Gastrocnemius medialis (tissue), 4 donors: ENCODE data around the gene ITPA. TPM values are rescaled to one million over a fixed set of nuclear protein-coding genes. Genes with fewer than 3 reads are reported as not detected.

Source experiments
- ATAC-seq, 2 donors: fragments of 150-250 bp; one replicate each; pipeline ENCODE4 v1.9.1; 2016
- DNase-seq, 2 donors: peaks; one replicate each; pipeline ENCODE4 v3.0.0-alpha.2; 2019
- H3K27ac ChIP-seq, 4 donors: fragments of 200-600 bp; sonication (generic); 1 replicate in 1 of 4; 2 replicates in 3 of 4; pipeline ENCODE4 v1.5.1; 2016 to 2018; ENCODE audit warnings: mild to moderate bottlenecking in 2 of 4, moderate library complexity in 1 of 4
- H3K27me3 ChIP-seq, 3 donors: fragments of 200-600 bp; sonication (generic) in 2 of 3; 1 replicate in 1 of 3; 2 replicates in 2 of 3; pipeline versions ENCODE4 v1.5.1 to v1.6.0; 2016 to 2019; ENCODE audit warnings: mild to moderate bottlenecking in 1 of 3, moderate library complexity in 1 of 3
- H3K36me3 ChIP-seq, 2 donors: fragments of 200-600 bp; sonication (generic) in 1 of 2; one replicate each; pipeline ENCODE4 v1.5.1; 2017 to 2018
- H3K4me1 ChIP-seq, 2 donors: fragments of 200-600 bp; sonication (generic) in 1 of 2; one replicate each; pipeline ENCODE4 v1.5.1; 2016 to 2017; ENCODE audit warnings: mild to moderate bottlenecking in 2 of 2
- H3K4me3 ChIP-seq, 4 donors: fragments of 200-600 bp; sonication (generic) in 3 of 4; 1 replicate in 1 of 4; 2 replicates in 3 of 4; pipeline ENCODE4 v1.5.1; 2016 to 2019; ENCODE audit warnings: mild to moderate bottlenecking in 2 of 4
- H3K9me3 ChIP-seq, 3 donors: fragments of 200-600 bp; sonication (generic) in 2 of 3; 1 replicate in 1 of 3; 2 replicates in 2 of 3; pipeline ENCODE4 v1.5.1; 2016 to 2019
- CTCF ChIP-seq, 5 experiments: fragments of 450-650 bp in 3 of 5; fragments of 200-600 bp in 2 of 5; sonication (generic) in 2 of 5; IDR thresholded peaks in 4 of 5; conservative IDR thresholded peaks in 1 of 5; 1 replicate in 4 of 5; 2 replicates in 1 of 5; pipeline ENCODE4 v1.5.1; 2016 to 2019; ENCODE audit warnings: antibody characterized with exemption in 5 of 5, mild to moderate bottlenecking in 3 of 5, moderate library complexity in 3 of 5
- POLR2A ChIP-seq, 2 donors: fragments of 450-650 bp; IDR thresholded peaks; one replicate each; pipeline ENCODE4 v1.6.1; 2017; ENCODE audit warnings: antibody characterized with exemption in 2 of 2, mild to moderate bottlenecking in 2 of 2, moderate library complexity in 2 of 2
- in situ Hi-C, 4 donors: fragments of 200-750 bp; cut with MboI; loops; one replicate each; pipeline versions ENCODE4 v1.15.0 to v1.8.0; 2017; ENCODE audit warnings: low sequenced_read_pairs in 4 of 4
- intact Hi-C: fragments of 100-400 bp; cut with DNase I; formaldehyde crosslinking; loops from one replicate; pipeline ENCODE4 v1.15.1; 2023; ENCODE audit warnings: low total_unique reads
- total RNA-seq, 4 donors: library from RNA; depleted of rRNA; stranded (reverse); fragments of >200 nt; gene quantifications; one replicate each; pipeline versions ENCODE4 v1.1.0 to v1.2.3, GENCODE V29; 2016

The ITPA gene
- total RNA-seq, 4 donors from 2014 or later = 27.2 to 59.5 (median 34.0) TPM

DNA sequence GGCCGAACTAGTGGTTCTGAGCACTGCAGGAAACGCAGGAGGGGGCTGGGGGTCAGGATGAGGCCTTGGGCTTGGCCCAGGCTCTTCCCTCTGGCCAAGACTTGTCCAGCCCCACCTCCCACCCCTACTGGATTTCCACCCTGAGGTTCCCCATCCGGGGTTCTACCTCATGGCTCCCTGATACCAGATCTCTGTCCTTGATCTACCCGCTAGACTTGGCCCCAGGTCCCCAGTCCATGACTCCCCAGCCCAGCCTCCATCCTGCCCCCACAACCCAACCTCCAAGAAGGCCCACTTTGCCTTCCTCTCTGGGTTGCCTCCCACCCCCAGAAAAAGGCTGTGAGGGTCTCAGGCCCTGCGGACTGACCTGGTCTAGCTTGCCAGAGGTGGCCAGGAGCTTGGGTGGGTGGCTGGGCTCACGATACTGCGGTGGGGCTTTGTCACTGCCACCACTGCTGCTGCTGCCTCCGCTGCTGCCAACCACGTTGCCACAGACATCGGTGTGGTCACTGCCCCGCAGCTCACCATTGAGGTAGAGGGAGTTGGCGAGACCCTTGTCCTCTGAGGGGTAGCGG is 42.9 kb upstream of the ITPA start:
- ATAC-seq = no peak
- intact Hi-C loops (no loop called here), in situ Hi-C loops (no loop called here)
- TF ChIP-seq POLR2A (IDR thresholded peaks at IDR 0.05) = no peak
- no peak for TF ChIP-seq CTCF (IDR thresholded peaks at IDR 0.05 in 4 of 5, conservative IDR thresholded peaks at IDR 0.05 in 1 of 5)
- H3K36me3 ChIP-seq = no peaks in the 10 kb centered on the region
- no peaks in the 10 kb centered on the region for H3K9me3 ChIP-seq
- peaks cover 9% of the 10 kb centered on the region in 2 donors for H3K4me1 ChIP-seq
- H3K27me3 ChIP-seq = no peaks in the 10 kb centered on the region
- H3K27ac ChIP-seq = no peak overlapping the region
- no peak for DNase-seq
- H3K4me3 ChIP-seq = no peak overlapping the region

DNA sequence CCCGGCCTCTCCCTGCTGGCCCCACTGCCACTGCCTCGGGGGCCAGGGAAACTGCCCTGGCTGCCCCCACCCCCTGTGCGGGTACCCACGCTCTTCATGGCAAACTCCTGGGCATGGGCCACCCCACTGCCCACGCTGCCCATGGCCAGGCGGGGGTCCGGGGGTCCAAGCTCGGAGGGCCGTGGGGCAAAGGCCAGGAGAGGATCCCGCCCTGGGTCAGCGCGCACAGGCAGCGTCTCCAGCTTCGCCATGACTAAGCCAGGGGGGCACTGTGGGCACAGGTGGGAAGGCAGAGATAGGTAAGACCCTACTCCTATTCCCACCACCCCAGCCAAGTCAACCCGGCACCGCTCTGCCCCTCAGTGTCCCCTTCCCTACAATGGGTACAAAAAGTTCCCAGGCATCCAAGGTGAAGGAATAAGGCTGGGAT is 42.4 kb upstream of the ITPA start:
- no peak for DNase-seq

DNA sequence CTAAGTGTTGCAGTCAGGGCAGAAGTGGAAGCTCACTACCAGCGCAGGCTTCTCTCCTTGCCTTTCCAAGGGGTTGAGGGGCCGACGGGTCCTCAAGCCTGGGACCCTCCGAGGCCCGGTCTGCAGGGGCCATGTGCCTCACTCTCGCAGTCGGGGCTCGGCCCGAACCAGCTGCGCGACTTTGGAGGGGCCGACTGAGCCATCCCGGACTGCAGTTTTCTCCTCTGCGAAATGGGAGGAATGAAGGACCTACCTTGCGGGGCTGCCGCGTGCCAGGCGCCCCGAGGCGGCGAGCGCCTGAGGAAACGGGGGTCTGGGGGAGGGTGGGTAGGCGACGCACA is 41.6 kb upstream of the ITPA start:
- intact Hi-C loops = no loop called here
- H3K9me3 ChIP-seq = no peaks in the 10 kb centered on the region
- no peak overlapping the region for H3K4me3 ChIP-seq
- ATAC-seq = no peak
- H3K27ac ChIP-seq = no peak overlapping the region
- in situ Hi-C loops = no loop called here
- DNase-seq = no peak
- H3K4me1 ChIP-seq = peaks cover 13 to 17% of the 10 kb centered on the region in 2 donors
- H3K36me3 ChIP-seq = no peaks in the 10 kb centered on the region
- H3K27me3 ChIP-seq = no peaks in the 10 kb centered on the region
- TF ChIP-seq POLR2A (IDR thresholded peaks at IDR 0.05) (no peak), CTCF (IDR thresholded peaks at IDR 0.05 in 4 of 5, conservative IDR thresholded peaks at IDR 0.05 in 1 of 5) (no peak)

More for the DNA sequence above, 42.4 kb upstream of the ITPA start:
- H3K36me3 ChIP-seq = no peaks in the 10 kb centered on the region
- no peaks in the 10 kb centered on the region for H3K9me3 ChIP-seq
- intact Hi-C loops = no loop called here
- no peak for TF ChIP-seq POLR2A (IDR thresholded peaks at IDR 0.05)
- TF ChIP-seq CTCF (IDR thresholded peaks at IDR 0.05 in 4 of 5, conservative IDR thresholded peaks at IDR 0.05 in 1 of 5) = no peak
- no peaks in the 10 kb centered on the region for H3K27me3 ChIP-seq
- no peak overlapping the region for H3K27ac ChIP-seq
- no peak overlapping the region for H3K4me3 ChIP-seq
- no peak for ATAC-seq
- in situ Hi-C loops = no loop called here
- H3K4me1 ChIP-seq = peaks cover 9% of the 10 kb centered on the region in 2 donors

DNA sequence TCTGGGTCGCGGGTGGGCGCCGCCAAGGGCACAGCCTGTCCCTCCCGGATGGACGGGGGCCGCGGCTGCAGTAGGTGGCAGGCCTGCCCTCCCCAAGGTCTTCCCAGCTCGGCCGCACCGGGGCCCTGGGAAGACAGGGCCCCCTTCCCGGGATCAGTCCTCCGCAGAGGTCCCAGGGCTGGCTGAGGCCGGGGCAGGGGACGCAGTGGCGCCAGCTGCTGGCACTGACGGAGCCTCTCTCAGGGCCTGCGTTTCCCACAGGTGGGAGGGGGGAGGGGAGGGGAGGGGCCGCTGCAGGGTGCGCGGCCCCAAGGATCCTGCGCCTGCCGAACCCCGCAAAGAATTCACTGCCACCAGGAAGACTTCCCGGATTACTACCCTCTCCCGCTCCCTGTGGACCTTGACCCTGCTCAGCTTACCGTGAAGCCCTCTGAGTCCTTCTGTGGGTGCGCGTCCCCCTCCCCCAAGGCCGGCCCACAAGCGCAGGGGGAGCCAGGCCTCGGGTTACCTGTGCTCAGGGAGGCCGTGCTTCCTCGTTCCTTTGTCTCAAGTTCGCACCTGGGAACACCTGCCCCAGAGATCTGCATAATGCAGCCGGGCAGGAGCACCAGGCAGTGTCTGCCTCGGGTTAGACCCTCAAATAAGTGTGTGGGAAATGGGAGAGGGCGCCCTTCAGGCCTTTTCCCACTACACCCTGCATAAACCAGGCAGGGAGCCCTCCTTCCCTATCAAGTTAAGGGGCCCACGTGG is 41.0 kb upstream of the ITPA start:
- Histone ChIP-seq H3K36me3 (no peaks in the 10 kb centered on the region), H3K27ac (no peak overlapping the region), H3K4me3 (no peak overlapping the region), H3K27me3 (no peaks in the 10 kb centered on the region), H3K9me3 (no peaks in the 10 kb centered on the region), H3K4me1 (peaks cover 13 to 21% of the 10 kb centered on the region in 2 donors)
- ATAC-seq (no peak), DNase-seq (no peak)
- intact Hi-C loops = no loop called here
- in situ Hi-C loops = no loop called here
- no peak for TF ChIP-seq CTCF (IDR thresholded peaks at IDR 0.05 in 4 of 5, conservative IDR thresholded peaks at IDR 0.05 in 1 of 5)
- no peak for TF ChIP-seq POLR2A (IDR thresholded peaks at IDR 0.05)
